Measurements from ENCODE around the gene AKR1C3. TPM values are rescaled to one million over a fixed set of nuclear protein-coding genes. Genes with fewer than 3 reads are reported as not detected.
"Not testable (repeated sequence)": the region's sequence is repeated elsewhere in the genome, so short reads cannot be mapped to it uniquely, and the experiment has no call there.

AKR1C3 gene
- total RNA-seq, 1 experiment from 2014 or later = 177 TPM

DNA sequence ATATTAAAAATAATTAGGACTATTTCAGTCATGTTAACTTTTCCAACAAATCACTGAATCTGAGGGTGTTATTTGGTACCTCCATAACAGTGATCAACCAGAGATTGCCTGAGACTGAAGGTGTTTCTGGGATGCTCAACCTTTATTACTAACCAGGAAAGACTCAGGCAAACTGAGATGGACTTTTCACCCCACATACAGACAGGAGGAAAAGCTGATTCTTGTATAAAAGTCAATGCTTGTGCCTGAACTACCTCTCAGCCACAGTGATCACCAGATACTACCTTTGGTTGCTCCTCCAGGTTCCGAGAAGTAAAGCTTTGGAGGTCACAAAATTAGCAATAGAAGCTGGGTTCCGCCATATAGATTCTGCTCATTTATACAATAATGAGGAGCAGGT lies 1.9 kb downstream of the AKR1C3 start:
- TF ChIP-seq, protein P1, sequence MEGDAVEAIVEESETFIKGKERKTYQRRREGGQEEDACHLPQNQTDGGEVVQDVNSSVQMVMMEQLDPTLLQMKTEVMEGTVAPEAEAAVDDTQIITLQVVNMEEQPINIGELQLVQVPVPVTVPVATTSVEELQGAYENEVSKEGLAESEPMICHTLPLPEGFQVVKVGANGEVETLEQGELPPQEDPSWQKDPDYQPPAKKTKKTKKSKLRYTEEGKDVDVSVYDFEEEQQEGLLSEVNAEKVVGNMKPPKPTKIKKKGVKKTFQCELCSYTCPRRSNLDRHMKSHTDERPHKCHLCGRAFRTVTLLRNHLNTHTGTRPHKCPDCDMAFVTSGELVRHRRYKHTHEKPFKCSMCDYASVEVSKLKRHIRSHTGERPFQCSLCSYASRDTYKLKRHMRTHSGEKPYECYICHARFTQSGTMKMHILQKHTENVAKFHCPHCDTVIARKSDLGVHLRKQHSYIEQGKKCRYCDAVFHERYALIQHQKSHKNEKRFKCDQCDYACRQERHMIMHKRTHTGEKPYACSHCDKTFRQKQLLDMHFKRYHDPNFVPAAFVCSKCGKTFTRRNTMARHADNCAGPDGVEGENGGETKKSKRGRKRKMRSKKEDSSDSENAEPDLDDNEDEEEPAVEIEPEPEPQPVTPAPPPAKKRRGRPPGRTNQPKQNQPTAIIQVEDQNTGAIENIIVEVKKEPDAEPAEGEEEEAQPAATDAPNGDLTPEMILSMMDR (IDR thresholded peaks at IDR 0.05; ENCODE audit: unreplicated experiment) = no peak
- peak overlapping the region; percentile 93 for H3K27ac Mint-ChIP-seq (ENCODE audit: unreplicated experiment)
- intact Hi-C loops (cut with micrococcal nuclease; ENCODE audit: unreplicated experiment) = loop anchor here (10.0 kb wide), 2 partner anchors 281 to 289 kb away; no protein-coding TSS in a partner anchor
- DNase-seq = no peak
- H3K27me3 Mint-ChIP-seq (ENCODE audit: unreplicated experiment) = no peaks in the 10 kb centered on the region
- peak overlapping the region; percentile 78 for H3K4me3 Mint-ChIP-seq (ENCODE audit: low read depth, unreplicated experiment)
- no TSS peak for BruUV-seq (replicated peaks)
- H3K36me3 Mint-ChIP-seq (ENCODE audit: insufficient read depth, unreplicated experiment) = peaks cover 50% of the 10 kb centered on the region
- CTCF ChIA-PET = interaction anchor here (1.2 to 3.8 kb wide), 2 partner anchors 244 to 246 kb away, joined by 4 to 29 read pairs; no protein-coding TSS in a partner anchor
- peaks cover 39% of the 10 kb centered on the region for H3K4me1 Mint-ChIP-seq (ENCODE audit: low read depth, unreplicated experiment)
- H3K9me3 Mint-ChIP-seq (ENCODE audit: low read depth, unreplicated experiment) = no peaks in the 10 kb centered on the region

DNA sequence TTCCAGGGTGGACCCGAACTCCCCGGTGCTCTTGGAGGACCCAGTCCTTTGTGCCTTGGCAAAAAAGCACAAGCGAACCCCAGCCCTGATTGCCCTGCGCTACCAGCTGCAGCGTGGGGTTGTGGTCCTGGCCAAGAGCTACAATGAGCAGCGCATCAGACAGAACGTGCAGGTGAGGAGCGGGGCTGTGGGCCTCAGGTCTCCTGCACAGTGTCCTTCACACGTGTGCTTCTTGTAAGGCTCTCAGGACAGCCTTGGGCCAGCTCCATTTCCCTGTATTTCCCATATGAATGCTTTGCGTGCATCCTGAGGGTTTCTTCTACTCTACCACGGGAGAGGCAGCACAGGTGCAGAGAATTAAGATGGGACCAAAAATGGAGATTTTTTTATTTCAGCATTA lies 8.3 kb downstream of the AKR1C3 start:
- DNase-seq; CTCF ChIA-PET; H3K9me3 Mint-ChIP-seq (ENCODE audit: low read depth, unreplicated experiment); H3K27ac Mint-ChIP-seq (ENCODE audit: unreplicated experiment); BruUV-seq (replicated peaks); intact Hi-C loops (cut with micrococcal nuclease; ENCODE audit: unreplicated experiment); H3K27me3 Mint-ChIP-seq (ENCODE audit: unreplicated experiment); H3K4me3 Mint-ChIP-seq (ENCODE audit: low read depth, unreplicated experiment): not testable (repeated sequence)
- Mint-ChIP-seq H3K36me3 (ENCODE audit: insufficient read depth, unreplicated experiment) (peaks cover 66% of the 10 kb centered on the region), H3K4me1 (ENCODE audit: low read depth, unreplicated experiment) (peaks cover 21% of the 10 kb centered on the region)

DNA sequence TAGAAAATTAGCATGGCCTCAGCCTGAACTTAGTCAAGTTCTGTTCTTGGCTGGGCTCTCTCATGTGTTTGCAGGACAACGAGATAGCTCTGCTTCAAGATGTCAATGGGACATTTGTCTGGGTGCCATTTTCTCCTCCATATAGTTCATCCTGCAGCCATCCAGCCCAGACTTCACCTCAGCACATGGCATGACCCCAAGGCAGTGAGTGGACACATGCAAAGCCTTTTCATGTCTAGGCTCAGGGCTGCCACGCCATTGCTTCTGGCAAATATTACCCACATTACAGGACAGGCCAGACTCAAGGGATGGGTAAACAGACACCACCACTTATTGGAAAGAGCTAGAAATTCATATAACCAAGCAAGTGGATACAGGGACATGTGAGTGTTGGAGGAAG lies 9.3 kb downstream of the AKR1C3 start:
- TF ChIP-seq, protein P1 (IDR thresholded peaks at IDR 0.05; ENCODE audit: unreplicated experiment) = no peak
- BruUV-seq (replicated peaks) = no TSS peak
- DNase-seq = no peak
- Mint-ChIP-seq H3K4me1 (ENCODE audit: low read depth, unreplicated experiment) (peaks cover 15% of the 10 kb centered on the region), H3K36me3 (ENCODE audit: insufficient read depth, unreplicated experiment) (peaks cover 62% of the 10 kb centered on the region), H3K27me3 (ENCODE audit: unreplicated experiment) (no peaks in the 10 kb centered on the region), H3K9me3 (ENCODE audit: low read depth, unreplicated experiment) (no peaks in the 10 kb centered on the region), H3K4me3 (ENCODE audit: low read depth, unreplicated experiment) (no peak overlapping the region), H3K27ac (ENCODE audit: unreplicated experiment) (no peak overlapping the region)
- intact Hi-C loops (cut with micrococcal nuclease; ENCODE audit: unreplicated experiment) = no loop called here
- CTCF ChIA-PET = no interaction called here

- H3K9me3 Mint-ChIP-seq (ENCODE audit: low read depth, unreplicated experiment) = peaks cover under 1% of the 10 kb centered on the region
- H3K4me1 Mint-ChIP-seq (ENCODE audit: low read depth, unreplicated experiment) = no peaks in the 10 kb centered on the region
- TF ChIP-seq, protein P1 (IDR thresholded peaks at IDR 0.05; ENCODE audit: unreplicated experiment) = no peak
- CTCF ChIA-PET = no interaction called here
- H3K4me3 Mint-ChIP-seq (ENCODE audit: low read depth, unreplicated experiment) = no peak overlapping the region
- intact Hi-C loops (cut with micrococcal nuclease; ENCODE audit: unreplicated experiment) = no loop called here
- BruUV-seq (replicated peaks) = no TSS peak
- peaks cover 67% of the 10 kb centered on the region for H3K36me3 Mint-ChIP-seq (ENCODE audit: insufficient read depth, unreplicated experiment)
- DNase-seq = no peak
- no peak overlapping the region for H3K27ac Mint-ChIP-seq (ENCODE audit: unreplicated experiment)
- no peaks in the 10 kb centered on the region for H3K27me3 Mint-ChIP-seq (ENCODE audit: unreplicated experiment)
Measured at GRCh38 chr10:5105626-5106025, 11.4 kb downstream of the AKR1C3 start.

DNA sequence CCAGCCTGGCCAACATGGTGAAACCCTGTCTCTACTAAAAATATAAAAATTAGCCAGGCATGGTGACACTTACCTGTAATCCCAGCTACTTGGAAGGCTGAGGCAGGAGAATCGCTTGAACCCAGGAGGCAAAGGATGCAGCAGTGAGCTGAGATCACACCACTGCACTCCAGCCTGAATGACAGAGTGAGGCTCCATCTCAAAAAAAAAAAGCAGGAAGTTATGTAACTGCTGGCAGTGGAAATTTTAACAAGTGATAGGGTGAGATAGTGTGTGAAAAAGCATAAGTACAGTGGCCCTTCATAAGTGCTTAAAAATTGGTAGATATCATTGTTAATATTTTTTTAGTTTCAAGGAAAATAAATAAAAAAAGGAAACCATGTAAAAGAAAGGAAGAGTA lies 12.3 kb downstream of the AKR1C3 start:
- TF ChIP-seq, protein P1 (IDR thresholded peaks at IDR 0.05; ENCODE audit: unreplicated experiment) = no peak
- BruUV-seq (replicated peaks) = no TSS peak
- no peaks in the 10 kb centered on the region for H3K27me3 Mint-ChIP-seq (ENCODE audit: unreplicated experiment)
- H3K4me1 Mint-ChIP-seq (ENCODE audit: low read depth, unreplicated experiment) = no peaks in the 10 kb centered on the region
- DNase-seq = no peak
- peaks cover 67% of the 10 kb centered on the region for H3K36me3 Mint-ChIP-seq (ENCODE audit: insufficient read depth, unreplicated experiment)
- peaks cover 4% of the 10 kb centered on the region for H3K9me3 Mint-ChIP-seq (ENCODE audit: low read depth, unreplicated experiment)
- intact Hi-C loops (cut with micrococcal nuclease; ENCODE audit: unreplicated experiment) = no loop called here
- H3K27ac Mint-ChIP-seq (ENCODE audit: unreplicated experiment) = no peak overlapping the region
- no peak overlapping the region for H3K4me3 Mint-ChIP-seq (ENCODE audit: low read depth, unreplicated experiment)
- CTCF ChIA-PET = no interaction called here

Measured in Calu3 (cell line).